HepG2 (cell line): Measurements from ENCODE around the gene PLEKHA6. TPM values are rescaled to one million over a fixed set of nuclear protein-coding genes. Genes with fewer than 3 reads are reported as not detected.

Source experiments
- CTCF ChIP-seq: sonication (generic); formaldehyde crosslinking; IDR thresholded peaks from 2 replicates; pipeline ENCODE4 v1.5.0; 2020; ENCODE audit warnings: mild to moderate bottlenecking, missing genetic modification reagents, moderate library complexity
- DRAP1 ChIP-seq: IDR thresholded peaks from 2 replicates; pipeline ENCODE4 v1.6.1; 2016; ENCODE audit warnings: missing genetic modification reagents, missing compliant biosample characterization
- NR2F6 ChIP-seq, 2 experiments: IDR thresholded peaks; 2 replicates each; pipeline ENCODE4 v1.6.1; 2016; ENCODE audit warnings: antibody characterized with exemption in 1 of 2, mild to moderate bottlenecking in 1 of 2
- PATZ1 ChIP-seq: sonication (generic); formaldehyde crosslinking; IDR thresholded peaks from 2 replicates; pipeline ENCODE4 v1.4.0; 2020; ENCODE audit warnings: missing genetic modification reagents
- REPIN1 ChIP-seq: sonication (generic); formaldehyde crosslinking; IDR thresholded peaks from 2 replicates; pipeline ENCODE4 v1.8.0; 2022; ENCODE audit warnings: missing genetic modification reagents, low read depth, mild to moderate bottlenecking, borderline replicate concordance
- STAG1 ChIP-seq: sonication (generic); formaldehyde crosslinking; IDR thresholded peaks from 2 replicates; pipeline ENCODE4 v1.4.0; 2020; ENCODE audit warnings: missing genetic modification reagents
- TEAD3 ChIP-seq: optimal IDR thresholded peaks from 2 replicates; pipeline ENCODE3; 2016; ENCODE audit warnings: borderline replicate concordance
- ZNF292 ChIP-seq: sonication (generic); formaldehyde crosslinking; IDR thresholded peaks from 2 replicates; pipeline ENCODE4 v1.8.1; 2022; ENCODE audit warnings: mild to moderate bottlenecking, low read depth, missing genetic modification reagents, borderline replicate concordance
- ZNF407 ChIP-seq: sonication (generic); formaldehyde crosslinking; IDR thresholded peaks from one replicate; pipeline ENCODE4 v1.5.1; 2020; ENCODE audit warnings: mild to moderate bottlenecking, missing genetic modification reagents; ENCODE audit errors: not compliant biosample characterization
- polyA plus RNA-seq, 8 experiments: library from polyadenylated mRNA; depleted of rRNA in 3 of 8; stranded (reverse) in 7 of 8; unstranded in 1 of 8; fragments of >200 nt; fragmentation: Illumina TruSeq in 4 of 8; extraction: Trizol in 4 of 8; gene quantifications; 2 replicates each; pipeline versions ENCODE4 v1.2.1 to v1.2.3, GENCODE V29; 2011 to 2016; ENCODE audit warnings: low read depth in 4 of 8, missing spikeins in 1 of 8, mixed read lengths in 1 of 8; ENCODE audit not compliant: insufficient read depth in 1 of 8
- total RNA-seq, 5 experiments: library from RNA; depleted of rRNA; stranded (reverse); fragments of >200 nt; fragmentation: Illumina TruSeq; extraction: Trizol; gene quantifications; 2 replicates each; pipeline ENCODE4 v1.2.3, GENCODE V29; 2016; ENCODE audit warnings: low read depth in 1 of 5

Gene PLEKHA6
- total and polyA plus RNA-seq, 2 of the 13 experiments (the other 11 are each of a cell fraction or from before 2014, with no cell fraction given), result 5.3 to 11.4 TPM

GRCh38 chr1:204296431-204296988 lies 63.2 kb downstream of the PLEKHA6 start (continued):
- TF ChIP-seq NR2F6 (IDR thresholded peaks at IDR 0.05), result peak; percentile 41; the same call in 1 of the 2 replicates
- TF ChIP-seq NR2F6 (CRISPR knock-in tag; IDR thresholded peaks at IDR 0.05), result peak; percentile 53; the same call in 1 of the 2 replicates
- peak; percentile 81 for TF ChIP-seq TEAD3 (CRISPR knock-in tag)
- TF ChIP-seq REPIN1 (CRISPR knock-in tag), result 0 out of 2 replicates have a peak, but pooled peaks have one; percentile 19
- TF ChIP-seq ZNF407 (CRISPR knock-in tag), result no peak
- TF ChIP-seq ZNF292, result 0 out of 2 replicates have a peak, but pooled peaks have one; percentile 25
- TF ChIP-seq PATZ1, result peak; percentile 65
- no peak for TF ChIP-seq DRAP1 (CRISPR knock-in tag)
- TF ChIP-seq STAG1 (CRISPR knock-in tag), result peak; percentile 47
- TF ChIP-seq CTCF (CRISPR knock-in tag), result peak; percentile 77
